ENCODE results near the gene SORCS3.

DNA sequence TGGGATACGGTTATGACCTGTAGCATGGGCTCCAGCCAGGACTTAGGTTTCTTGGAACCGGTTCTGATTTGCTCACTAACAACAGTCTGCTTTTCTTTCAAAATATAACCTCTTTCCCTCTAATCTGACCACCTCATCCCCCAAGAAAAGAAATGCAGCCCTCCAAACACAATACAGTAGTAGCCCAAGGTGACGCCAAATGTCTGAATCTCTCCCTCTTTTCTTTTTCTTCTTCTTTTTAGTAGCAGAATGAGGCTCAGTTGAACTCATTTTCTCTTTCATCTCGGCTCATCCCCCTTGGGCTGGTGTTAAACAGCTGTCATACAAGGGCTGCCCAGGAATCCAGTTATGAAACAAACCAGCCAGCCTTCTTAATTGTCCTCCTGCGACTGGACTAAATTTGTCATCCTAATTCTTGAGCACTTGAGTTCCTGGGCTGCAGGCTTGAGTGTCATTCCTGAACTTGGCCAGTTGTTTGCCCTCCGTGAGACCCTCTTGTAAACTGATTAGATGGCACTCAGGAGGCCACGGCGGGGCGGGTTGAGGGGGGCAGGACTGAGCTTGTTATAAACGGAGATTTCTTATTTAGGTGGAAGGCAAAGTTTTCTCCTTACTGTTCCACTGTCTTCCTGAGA is 94.8 kb downstream of the SORCS3 start:
- TF ChIP-seq, protein P1, sequence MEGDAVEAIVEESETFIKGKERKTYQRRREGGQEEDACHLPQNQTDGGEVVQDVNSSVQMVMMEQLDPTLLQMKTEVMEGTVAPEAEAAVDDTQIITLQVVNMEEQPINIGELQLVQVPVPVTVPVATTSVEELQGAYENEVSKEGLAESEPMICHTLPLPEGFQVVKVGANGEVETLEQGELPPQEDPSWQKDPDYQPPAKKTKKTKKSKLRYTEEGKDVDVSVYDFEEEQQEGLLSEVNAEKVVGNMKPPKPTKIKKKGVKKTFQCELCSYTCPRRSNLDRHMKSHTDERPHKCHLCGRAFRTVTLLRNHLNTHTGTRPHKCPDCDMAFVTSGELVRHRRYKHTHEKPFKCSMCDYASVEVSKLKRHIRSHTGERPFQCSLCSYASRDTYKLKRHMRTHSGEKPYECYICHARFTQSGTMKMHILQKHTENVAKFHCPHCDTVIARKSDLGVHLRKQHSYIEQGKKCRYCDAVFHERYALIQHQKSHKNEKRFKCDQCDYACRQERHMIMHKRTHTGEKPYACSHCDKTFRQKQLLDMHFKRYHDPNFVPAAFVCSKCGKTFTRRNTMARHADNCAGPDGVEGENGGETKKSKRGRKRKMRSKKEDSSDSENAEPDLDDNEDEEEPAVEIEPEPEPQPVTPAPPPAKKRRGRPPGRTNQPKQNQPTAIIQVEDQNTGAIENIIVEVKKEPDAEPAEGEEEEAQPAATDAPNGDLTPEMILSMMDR (IDR thresholded peaks at IDR 0.05), result no peak
- TF ChIP-seq POLR2A (IDR thresholded peaks at IDR 0.05), result no peak

Data from body of pancreas (tissue), 4 donors.